ENCODE data around the gene CACYBP. TPM values are rescaled to one million over a fixed set of nuclear protein-coding genes. Genes with fewer than 3 reads are reported as not detected.

Gene CACYBP
- total and polyA plus RNA-seq, 2 experiments from 2014 or later: 209 to 453 TPM

- no peak for TF ChIP-seq ZNF462 (CRISPR knock-in tag; IDR thresholded peaks at IDR 0.05)
- TF ChIP-seq CTCF (conservative IDR thresholded peaks at IDR 0.05; ENCODE audit: low read depth in 2 of 2): no peak
- no peak for TF ChIP-seq EZH2phosphoT487 (IDR thresholded peaks at IDR 0.05; ENCODE audit: unreplicated experiment)
These were observed 4.6 kb upstream of the CACYBP start (continued) for GRCh38 chr1:174995121-174995520.

GRCh38 chr1:174995916-174996315 is 3.8 kb upstream of the CACYBP start:
- peaks cover 8% of the 10 kb centered on the region; the same call in 1 of the 3 replicates for H3K4me1 Mint-ChIP-seq
- Histone ChIP-seq H3K4me1 (ENCODE audit: insufficient read depth) (no peaks in the 10 kb centered on the region), H3K9me2 (ENCODE audit: insufficient read depth) (no peaks in the 10 kb centered on the region), H3K27ac (ENCODE audit: low read depth) (no peak overlapping the region), H3K4me2 (no peak overlapping the region), H3K4me3 (no peak overlapping the region), H3F3A (replicated peaks; ENCODE audit: low read depth) (peaks cover 4% of the 10 kb centered on the region; the same call in 1 of the 2 replicates), H2AFZ (no peak overlapping the region), H4K20me1 (replicated peaks; ENCODE audit: insufficient read depth) (peaks cover under 1% of the 10 kb centered on the region; the same call in 1 of the 2 replicates), H3K79me2 (replicated peaks; ENCODE audit: insufficient read depth) (peaks cover 9% of the 10 kb centered on the region), H3K36me3 (ENCODE audit: insufficient read depth) (peaks cover 14% of the 10 kb centered on the region), H3K27me3 (ENCODE audit: insufficient read depth) (no peaks in the 10 kb centered on the region)
- peaks cover 19% of the 10 kb centered on the region for H3K36me3 Mint-ChIP-seq (ENCODE audit: low read depth)
- no peak overlapping the region for H3K27ac Mint-ChIP-seq
- no peak for DNase-seq (ENCODE audit: low spot score)
- no peak for ATAC-seq
- H3K9me3 Mint-ChIP-seq: no peaks in the 10 kb centered on the region
- no peak overlapping the region for H3K4me3 Mint-ChIP-seq
- H3K27me3 Mint-ChIP-seq (ENCODE audit: insufficient read depth, low read depth, poor library complexity): peaks cover 3% of the 10 kb centered on the region
- no peak for TF ChIP-seq ZNF462 (CRISPR knock-in tag; IDR thresholded peaks at IDR 0.05)
